ENCODE data around the gene RAD1. TPM values are rescaled to one million over a fixed set of nuclear protein-coding genes. Genes with fewer than 3 reads are reported as not detected.

The RAD1 gene
- total and polyA plus RNA-seq, 2 donors from 2014 or later: 14.8 to 15.3 TPM

DNA sequence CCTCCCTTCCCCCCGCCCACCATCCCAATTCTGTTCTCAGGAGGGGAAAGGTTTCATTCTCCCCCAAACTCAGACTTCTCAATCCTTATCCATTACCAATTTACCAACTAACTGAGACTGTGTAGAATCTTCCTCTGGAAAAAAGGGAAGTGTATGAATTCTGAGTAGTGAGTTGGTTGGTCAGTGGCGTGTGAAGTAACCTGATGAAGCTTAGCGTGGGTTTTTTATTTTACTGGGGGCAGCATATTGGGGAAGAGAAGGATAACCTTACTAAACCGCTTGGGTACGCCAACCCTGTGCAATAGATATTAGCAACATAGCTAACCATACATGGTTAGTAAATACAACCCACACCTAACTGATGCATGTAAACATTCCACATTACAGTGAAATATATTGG is 13.0 kb upstream of the RAD1 start:
- Histone ChIP-seq H3K27ac (ENCODE audit: low read depth in 2 of 2, low read length in 2 of 2) (no peak overlapping the region), H3K9ac (ENCODE audit: low read length in 3 of 3) (no peak overlapping the region), H3K4me3 (ENCODE audit: low read length in 3 of 3) (no peak overlapping the region), H3K27me3 (ENCODE audit: control insufficient read depth, insufficient read depth, low read length) (no peaks in the 10 kb centered on the region), H3K36me3 (ENCODE audit: control insufficient read depth in 2 of 3, insufficient read depth in 3 of 3, low read length in 3 of 3) (peaks cover 2 to 13% (median 6%) of the 10 kb centered on the region in 3 donors), H3K9me3 (ENCODE audit: control insufficient read depth in 2 of 3, insufficient read depth in 1 of 3, low read length in 3 of 3) (no peaks in the 10 kb centered on the region), H3K4me1 (ENCODE audit: control insufficient read depth in 2 of 3, insufficient read depth in 2 of 3, low read depth in 1 of 3, low read length in 3 of 3) (peaks cover 0 to 4% (median 4%) of the 10 kb centered on the region in 3 donors)
- TF ChIP-seq, protein P1, sequence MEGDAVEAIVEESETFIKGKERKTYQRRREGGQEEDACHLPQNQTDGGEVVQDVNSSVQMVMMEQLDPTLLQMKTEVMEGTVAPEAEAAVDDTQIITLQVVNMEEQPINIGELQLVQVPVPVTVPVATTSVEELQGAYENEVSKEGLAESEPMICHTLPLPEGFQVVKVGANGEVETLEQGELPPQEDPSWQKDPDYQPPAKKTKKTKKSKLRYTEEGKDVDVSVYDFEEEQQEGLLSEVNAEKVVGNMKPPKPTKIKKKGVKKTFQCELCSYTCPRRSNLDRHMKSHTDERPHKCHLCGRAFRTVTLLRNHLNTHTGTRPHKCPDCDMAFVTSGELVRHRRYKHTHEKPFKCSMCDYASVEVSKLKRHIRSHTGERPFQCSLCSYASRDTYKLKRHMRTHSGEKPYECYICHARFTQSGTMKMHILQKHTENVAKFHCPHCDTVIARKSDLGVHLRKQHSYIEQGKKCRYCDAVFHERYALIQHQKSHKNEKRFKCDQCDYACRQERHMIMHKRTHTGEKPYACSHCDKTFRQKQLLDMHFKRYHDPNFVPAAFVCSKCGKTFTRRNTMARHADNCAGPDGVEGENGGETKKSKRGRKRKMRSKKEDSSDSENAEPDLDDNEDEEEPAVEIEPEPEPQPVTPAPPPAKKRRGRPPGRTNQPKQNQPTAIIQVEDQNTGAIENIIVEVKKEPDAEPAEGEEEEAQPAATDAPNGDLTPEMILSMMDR (IDR thresholded peaks at IDR 0.05; ENCODE audit: borderline replicate concordance, extremely low read depth, insufficient read depth): no peak
- intact Hi-C loops (cut with DNase I): no loop called here
- DNase-seq (no peak), FAIRE-seq (no peak)

DNA sequence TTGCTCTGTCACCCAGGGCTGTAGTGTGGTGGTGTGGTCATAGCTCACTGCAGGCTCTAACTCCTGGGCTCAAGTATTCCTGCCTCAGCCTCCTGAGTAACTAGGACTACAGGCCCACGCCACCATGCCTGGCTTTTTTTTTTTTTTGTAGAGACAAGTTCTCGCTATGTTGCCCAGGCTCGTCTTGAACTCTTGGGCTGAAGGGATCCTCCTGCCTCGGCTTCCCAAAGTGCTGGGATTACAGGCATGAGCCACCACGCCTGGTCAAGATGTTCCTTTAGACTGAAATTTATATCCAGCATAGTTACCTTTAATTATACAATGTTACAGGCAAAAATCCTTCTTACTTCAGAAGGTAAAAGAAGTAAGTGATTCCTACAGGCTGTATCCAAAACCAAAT is 12.5 kb upstream of the RAD1 start:
- DNase-seq (no peak), FAIRE-seq (no peak)
- peaks cover 0 to 4% (median 4%) of the 10 kb centered on the region in 3 donors for H3K4me1 ChIP-seq (ENCODE audit: control insufficient read depth in 2 of 3, insufficient read depth in 2 of 3, low read depth in 1 of 3, low read length in 3 of 3)
- H3K9ac ChIP-seq (ENCODE audit: low read length in 3 of 3): no peak overlapping the region
- TF ChIP-seq, protein P1 (IDR thresholded peaks at IDR 0.05; ENCODE audit: borderline replicate concordance, extremely low read depth, insufficient read depth): no peak
- intact Hi-C loops (cut with DNase I): no loop called here
- no peak overlapping the region for H3K4me3 ChIP-seq (ENCODE audit: low read length in 3 of 3)
- no peaks in the 10 kb centered on the region for H3K9me3 ChIP-seq (ENCODE audit: control insufficient read depth in 2 of 3, insufficient read depth in 1 of 3, low read length in 3 of 3)
- no peaks in the 10 kb centered on the region for H3K27me3 ChIP-seq (ENCODE audit: control insufficient read depth, insufficient read depth, low read length)
- H3K36me3 ChIP-seq (ENCODE audit: control insufficient read depth in 2 of 3, insufficient read depth in 3 of 3, low read length in 3 of 3): peaks cover 2 to 16% (median 6%) of the 10 kb centered on the region in 3 donors
- no peak overlapping the region for H3K27ac ChIP-seq (ENCODE audit: low read depth in 2 of 2, low read length in 2 of 2)

DNA sequence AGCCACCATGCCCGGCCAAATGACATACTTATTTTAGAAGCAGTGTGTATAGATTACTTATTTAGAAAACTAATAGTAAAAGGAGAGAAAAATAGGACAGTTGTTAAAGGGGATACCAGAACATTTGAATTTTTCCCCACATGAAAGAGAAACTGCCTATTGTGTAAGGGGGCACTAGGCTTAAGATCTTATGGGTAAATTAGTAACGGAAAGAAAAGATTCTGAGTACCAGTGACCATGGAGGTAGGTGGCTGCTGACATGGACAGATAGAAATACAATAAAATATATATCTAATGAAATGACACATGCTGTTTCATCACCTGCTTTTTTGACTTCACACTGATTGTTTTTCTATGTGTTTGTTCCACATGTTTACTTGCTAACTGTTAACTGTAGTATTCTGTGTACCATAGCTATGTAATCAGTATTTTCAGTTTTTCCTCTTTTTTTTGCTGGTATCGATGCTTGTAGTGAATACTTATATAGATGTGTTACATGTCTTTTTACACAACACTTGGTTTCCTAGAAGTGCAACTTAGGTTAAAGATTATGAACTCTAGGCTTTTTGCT is 11.1 kb upstream of the RAD1 start:
- no peak overlapping the region for H3K27ac ChIP-seq (ENCODE audit: low read depth in 2 of 2, low read length in 2 of 2)
- peaks cover 0 to 4% (median 4%) of the 10 kb centered on the region in 3 donors for H3K4me1 ChIP-seq (ENCODE audit: control insufficient read depth in 2 of 3, insufficient read depth in 2 of 3, low read depth in 1 of 3, low read length in 3 of 3)
- FAIRE-seq: no peak
- no peaks in the 10 kb centered on the region for H3K27me3 ChIP-seq (ENCODE audit: control insufficient read depth, insufficient read depth, low read length)
- TF ChIP-seq, protein P1 (IDR thresholded peaks at IDR 0.05; ENCODE audit: borderline replicate concordance, extremely low read depth, insufficient read depth): no peak
- peaks cover 5 to 26% (median 6%) of the 10 kb centered on the region in 3 donors for H3K36me3 ChIP-seq (ENCODE audit: control insufficient read depth in 2 of 3, insufficient read depth in 3 of 3, low read length in 3 of 3)
- no peak overlapping the region for H3K4me3 ChIP-seq (ENCODE audit: low read length in 3 of 3)
- no peak overlapping the region for H3K9ac ChIP-seq (ENCODE audit: low read length in 3 of 3)
- intact Hi-C loops (cut with DNase I): no loop called here
- no peak for DNase-seq
- H3K9me3 ChIP-seq (ENCODE audit: control insufficient read depth in 2 of 3, insufficient read depth in 1 of 3, low read length in 3 of 3): no peaks in the 10 kb centered on the region

DNA sequence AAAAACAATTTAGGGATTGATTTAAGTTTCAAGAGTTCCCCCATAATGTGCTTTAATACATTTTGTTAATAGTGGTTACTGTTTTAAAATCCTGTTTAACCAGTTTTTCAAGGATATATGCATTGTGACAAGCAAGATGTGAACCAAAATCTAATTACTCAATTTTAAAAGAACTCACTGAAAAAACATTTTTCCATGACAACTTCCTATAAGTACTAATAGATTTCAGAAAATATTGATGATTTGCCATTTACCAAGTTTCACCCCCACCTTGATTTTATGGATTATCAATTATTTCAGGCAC is 9.1 kb upstream of the RAD1 start:
- no peaks in the 10 kb centered on the region for H3K27me3 ChIP-seq (ENCODE audit: control insufficient read depth, insufficient read depth, low read length)
- H3K9me3 ChIP-seq (ENCODE audit: control insufficient read depth in 2 of 3, insufficient read depth in 1 of 3, low read length in 3 of 3): no peaks in the 10 kb centered on the region
- TF ChIP-seq, protein P1 (IDR thresholded peaks at IDR 0.05; ENCODE audit: borderline replicate concordance, extremely low read depth, insufficient read depth): no peak
- no peaks in the 10 kb centered on the region for H3K4me1 ChIP-seq (ENCODE audit: control insufficient read depth in 2 of 3, insufficient read depth in 2 of 3, low read depth in 1 of 3, low read length in 3 of 3)
- no peak for DNase-seq
- peaks cover 5 to 41% (median 9%) of the 10 kb centered on the region in 3 donors for H3K36me3 ChIP-seq (ENCODE audit: control insufficient read depth in 2 of 3, insufficient read depth in 3 of 3, low read length in 3 of 3)
- intact Hi-C loops (cut with DNase I): no loop called here
- no peak overlapping the region for H3K4me3 ChIP-seq (ENCODE audit: low read length in 3 of 3)
- no peak overlapping the region for H3K9ac ChIP-seq (ENCODE audit: low read length in 3 of 3)
- no peak overlapping the region for H3K27ac ChIP-seq (ENCODE audit: low read depth in 2 of 2, low read length in 2 of 2)
- no peak for FAIRE-seq
